GM21723 (cell line): ENCODE results near the gene GTF2H2.
"Not testable (repeated sequence)": the region's sequence is repeated elsewhere in the genome, so short reads cannot be mapped to it uniquely, and the experiment has no call there.

Experiments
- ATAC-seq: cut with Tn5 transposase; IDR thresholded peaks from one replicate; pipeline ENCODE4 v1.9.1; 2021; ENCODE audit warnings: mild to moderate bottlenecking, moderate library complexity; ENCODE audit not compliant: unreplicated experiment

GTF2H2 gene

DNA sequence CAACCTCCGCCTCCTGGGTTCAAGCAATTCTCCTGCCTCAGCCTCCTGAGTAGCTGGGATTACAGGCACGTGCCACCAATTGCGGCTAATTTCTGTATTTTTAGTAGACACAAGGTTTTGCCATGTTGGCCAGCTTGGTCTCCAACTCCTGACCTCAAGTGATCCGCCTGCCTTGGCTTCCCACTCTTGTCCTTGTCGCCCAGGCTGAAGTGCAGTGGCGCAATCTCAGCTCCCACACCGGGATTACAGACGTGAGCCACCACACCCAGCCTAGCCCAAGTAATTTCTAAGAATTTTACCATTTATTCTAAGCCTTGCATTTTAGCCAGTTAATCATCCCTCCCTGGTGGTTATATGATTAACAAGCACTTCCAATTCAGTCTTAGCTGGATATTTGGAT lies 53.3 kb downstream of the GTF2H2 start:
- ATAC-seq, result no peak

- ATAC-seq, result no peak
Measured at GRCh38 chr5:71013575-71013974, 53.9 kb downstream of the GTF2H2 start.

DNA sequence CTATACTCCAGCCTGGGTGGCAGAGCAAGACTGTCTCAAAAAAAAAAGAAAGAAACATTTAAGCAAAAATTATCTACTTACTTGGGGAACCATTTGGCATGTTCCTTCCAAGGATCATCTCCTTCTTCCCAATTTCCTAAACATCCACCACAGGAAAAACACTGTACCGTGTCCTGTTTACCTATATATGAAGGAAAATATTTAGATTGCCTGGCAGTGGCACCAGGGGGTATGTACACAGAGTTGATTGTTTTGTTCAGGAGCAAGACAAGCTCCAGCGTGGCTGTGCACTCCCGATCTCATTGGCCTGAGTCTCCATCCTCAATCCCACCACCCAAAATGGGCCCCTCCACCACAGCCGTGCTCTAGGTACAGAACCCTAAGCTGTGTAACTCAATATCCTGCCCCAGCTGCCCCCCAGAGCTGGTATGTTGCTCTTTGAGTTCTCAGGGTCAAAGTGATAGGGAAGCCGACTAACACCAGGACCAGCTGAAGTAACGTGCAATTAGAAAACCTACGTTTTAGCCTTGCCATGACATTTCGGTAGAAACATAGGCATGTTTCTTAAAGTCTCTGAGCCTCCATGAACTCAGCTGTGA lies 56.2 kb downstream of the GTF2H2 start:
- no peak for ATAC-seq

- ATAC-seq, result not testable (repeated sequence)
Measured at GRCh38 chr5:71006983-71007382, 60.5 kb downstream of the GTF2H2 start.
